Stimulated activated naive CD8-positive, alpha-beta T cell treated with anti-CD3 and anti-CD28 coated beads, Interleukin-15, amount 100 ng/mL, for 72 hours (primary cell): Measurements from ENCODE around the gene ARHGAP22.
A peak's percentile ranks its signal among the peaks of the same experiment; 100 is the strongest.

Experiments
- ATAC-seq: fragments of 150-1000 bp; cut with Tn5 transposase; 2 replicates; pipeline ENCODE4 v1.10.0; 2021; ENCODE audit warnings: mild to moderate bottlenecking, moderate library complexity
- DNase-seq, 2 donors: peaks; one replicate each; pipeline ENCODE4 v3.0.0; 2021 to 2022
- H3K27ac Mint-ChIP-seq, 2 donors: one replicate each; pipeline ENCODE4 v1.8.0; 2022; ENCODE audit warnings: mild to moderate bottlenecking in 2 of 2, mixed read lengths in 2 of 2, moderate library complexity in 2 of 2
- H3K27me3 Mint-ChIP-seq: one replicate; pipeline ENCODE4 v1.8.0; 2022; ENCODE audit warnings: mixed read lengths
- H3K4me1 Mint-ChIP-seq: one replicate; pipeline ENCODE4 v1.8.0; 2022; ENCODE audit warnings: mild to moderate bottlenecking, mixed read lengths
- H3K4me3 Mint-ChIP-seq, 2 donors: one replicate each; pipeline ENCODE4 v1.8.0; 2022; ENCODE audit warnings: mild to moderate bottlenecking in 2 of 2, mixed read lengths in 2 of 2, moderate library complexity in 1 of 2
- H3K9me3 Mint-ChIP-seq, 2 donors: one replicate each; pipeline ENCODE4 v1.8.0; 2022; ENCODE audit warnings: mixed read lengths in 2 of 2

Gene ARHGAP22

DNA sequence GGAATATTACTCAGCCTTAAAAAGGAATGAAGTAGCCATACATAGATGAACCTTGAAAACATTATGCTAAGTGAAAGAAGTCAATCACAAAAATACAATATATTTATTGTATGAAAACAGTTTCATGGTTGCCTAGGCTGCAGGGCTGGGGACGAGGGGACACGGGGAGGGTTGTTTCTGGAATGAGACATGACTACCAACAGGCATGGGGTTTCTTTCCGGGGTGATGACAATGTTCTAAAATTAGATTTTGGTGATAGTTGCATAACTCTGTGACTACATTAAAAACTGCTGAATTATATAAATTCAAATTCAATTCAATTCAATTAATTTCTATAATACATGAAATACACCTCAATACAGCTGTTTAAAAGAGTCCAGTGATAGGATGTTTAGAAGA lies 88.0 kb downstream of the ARHGAP22 start:
- no peak for ATAC-seq
- Mint-ChIP-seq H3K4me3 (no peak overlapping the region), H3K27me3 (peaks cover 41% of the 10 kb centered on the region), H3K9me3 (peaks cover 10 to 28% of the 10 kb centered on the region in 2 donors), H3K4me1 (peaks cover 24% of the 10 kb centered on the region), H3K27ac (no peak overlapping the region)
- DNase-seq: no peak

DNA sequence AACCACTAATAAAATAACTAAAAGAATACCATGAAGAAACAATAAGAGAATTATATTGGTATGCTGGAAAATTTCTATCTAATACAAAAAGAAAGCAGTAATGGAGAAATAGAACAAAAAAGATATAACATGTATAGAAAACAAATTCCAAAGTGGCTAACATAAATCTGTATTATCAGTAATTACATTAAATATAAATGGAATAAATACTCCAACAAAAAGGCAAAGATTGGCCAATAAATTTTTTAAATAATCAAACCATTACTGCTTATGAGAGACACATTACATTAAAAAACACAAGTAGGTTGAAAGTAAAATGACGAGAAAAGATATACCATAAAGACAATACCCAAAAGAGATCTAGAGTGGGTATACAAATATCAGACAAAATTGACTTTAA lies 90.0 kb downstream of the ARHGAP22 start:
- peaks cover 22% of the 10 kb centered on the region for H3K4me1 Mint-ChIP-seq
- peaks cover 21% of the 10 kb centered on the region for H3K27me3 Mint-ChIP-seq
- DNase-seq (no peak), ATAC-seq (no peak)
- H3K9me3 Mint-ChIP-seq: peaks cover 10 to 28% of the 10 kb centered on the region in 2 donors
- H3K4me3 Mint-ChIP-seq: no peak overlapping the region
- no peak overlapping the region for H3K27ac Mint-ChIP-seq

- DNase-seq (no peak), ATAC-seq (no peak)
- Mint-ChIP-seq H3K9me3 (peaks cover 10 to 28% of the 10 kb centered on the region in 2 donors), H3K4me1 (peaks cover 15% of the 10 kb centered on the region), H3K4me3 (no peak overlapping the region), H3K27ac (no peak overlapping the region), H3K27me3 (peaks cover 15% of the 10 kb centered on the region)
Measured at GRCh38 chr10:48514255-48514654, 90.6 kb downstream of the ARHGAP22 start.

DNA sequence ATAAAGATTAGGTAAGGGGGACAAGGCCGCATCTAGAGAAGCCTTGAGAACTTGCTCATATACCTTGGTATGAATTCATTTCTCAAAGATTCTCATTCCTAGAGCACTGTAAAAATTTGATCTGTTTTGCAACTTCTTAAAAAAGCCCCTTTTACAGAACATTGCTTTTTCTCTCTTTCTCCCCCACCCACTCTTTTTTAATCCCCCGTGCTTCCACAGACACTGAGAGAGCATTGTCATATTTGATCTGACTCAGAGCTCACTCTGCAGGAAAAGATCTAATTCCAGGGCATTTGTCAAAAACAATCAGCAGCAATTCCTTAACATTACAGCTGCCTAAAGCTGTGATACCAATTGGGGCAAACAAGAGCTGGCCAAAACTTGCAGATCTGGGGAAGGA lies 92.0 kb downstream of the ARHGAP22 start:
- DNase-seq (no peak), ATAC-seq (no peak)
- peaks cover 10 to 28% of the 10 kb centered on the region in 2 donors for H3K9me3 Mint-ChIP-seq
- peaks cover 3% of the 10 kb centered on the region for H3K4me1 Mint-ChIP-seq
- no peak overlapping the region for H3K4me3 Mint-ChIP-seq
- H3K27ac Mint-ChIP-seq: no peak overlapping the region
- H3K27me3 Mint-ChIP-seq: peaks cover 2% of the 10 kb centered on the region

DNA sequence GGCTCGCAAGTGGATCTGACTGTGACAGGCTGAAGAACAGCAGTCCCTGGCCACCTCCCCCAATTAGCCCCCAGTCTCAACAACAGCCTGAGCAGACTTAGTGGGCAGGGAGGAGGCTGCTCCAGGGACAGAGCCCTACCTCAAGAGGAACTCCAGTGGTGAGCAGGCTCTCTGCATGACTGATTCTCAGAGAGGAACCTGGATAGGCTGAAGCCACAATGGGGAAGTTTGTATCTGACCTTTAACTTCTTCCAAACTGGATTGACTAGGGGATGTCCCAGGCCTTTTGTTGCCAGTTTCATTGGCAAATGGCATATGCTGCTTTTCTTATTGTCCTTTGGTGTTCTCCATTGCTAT lies 93.0 kb downstream of the ARHGAP22 start:
- ATAC-seq: no peak
- no peaks in the 10 kb centered on the region for H3K4me1 Mint-ChIP-seq
- no peak overlapping the region for H3K4me3 Mint-ChIP-seq
- no peak for DNase-seq
- H3K27me3 Mint-ChIP-seq: no peaks in the 10 kb centered on the region
- H3K27ac Mint-ChIP-seq: no peak overlapping the region
- peaks cover 10 to 28% of the 10 kb centered on the region in 2 donors for H3K9me3 Mint-ChIP-seq

- no peak overlapping the region for H3K27ac Mint-ChIP-seq
- no peaks in the 10 kb centered on the region for H3K27me3 Mint-ChIP-seq
- no peak overlapping the region for H3K4me3 Mint-ChIP-seq
- ATAC-seq (no peak), DNase-seq (no peak)
- H3K9me3 Mint-ChIP-seq: peaks cover 10 to 28% of the 10 kb centered on the region in 2 donors
- no peaks in the 10 kb centered on the region for H3K4me1 Mint-ChIP-seq
Measured at GRCh38 chr10:48511066-48511874, 93.6 kb downstream of the ARHGAP22 start.

GRCh38 chr10:48509974-48510692 lies 94.7 kb downstream of the ARHGAP22 start:
- Mint-ChIP-seq H3K4me3 (no peak overlapping the region), H3K9me3 (peaks cover 7 to 23% of the 10 kb centered on the region in 2 donors), H3K27ac (no peak overlapping the region), H3K4me1 (no peaks in the 10 kb centered on the region), H3K27me3 (no peaks in the 10 kb centered on the region)
- ATAC-seq (no peak), DNase-seq (no peak)

DNA sequence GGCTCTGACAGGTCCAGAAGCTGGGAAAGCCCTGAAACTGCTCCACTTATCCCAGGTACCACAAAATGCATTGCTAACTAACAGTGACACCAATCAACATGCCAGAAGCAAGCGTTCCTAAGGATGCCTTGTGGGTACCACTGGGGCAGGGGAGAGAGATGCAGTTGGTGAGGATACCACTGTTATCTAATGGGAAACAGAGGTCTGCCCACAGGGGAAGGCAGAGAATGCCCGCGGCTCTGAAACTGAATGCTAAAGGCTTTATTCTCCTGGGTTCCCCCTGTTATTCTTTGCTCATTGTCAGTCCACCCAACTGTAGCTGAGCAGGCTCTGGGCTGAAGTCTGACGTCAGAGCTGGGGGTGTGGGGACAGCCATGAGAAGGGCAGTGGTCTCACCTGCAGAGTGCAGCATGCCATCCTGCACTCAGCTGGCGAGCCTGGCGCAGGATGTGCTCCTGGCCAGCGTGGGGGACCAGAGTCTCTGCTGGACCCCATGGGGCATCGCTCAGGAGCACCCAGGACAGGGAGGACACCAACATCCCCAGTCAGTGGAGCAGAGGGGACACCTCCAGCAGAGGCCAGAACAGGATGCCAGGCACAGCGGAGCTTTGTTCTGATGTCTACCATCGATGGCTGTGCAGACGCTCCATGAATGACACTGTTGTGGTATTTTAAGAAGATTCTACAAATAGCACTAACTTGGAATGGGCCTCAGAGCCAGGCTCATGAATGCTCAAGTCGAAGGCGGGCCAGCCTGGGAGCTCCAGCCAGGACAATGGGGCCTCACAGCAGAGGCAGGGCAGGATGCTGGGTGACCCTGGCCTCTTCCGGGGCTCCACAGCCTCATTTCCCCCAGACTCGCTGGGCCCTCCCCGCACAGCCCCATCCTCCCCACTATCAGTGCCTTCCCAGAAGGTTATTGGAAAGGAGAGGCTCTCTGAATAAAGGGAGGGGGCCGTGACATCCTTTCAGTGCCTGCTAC lies 95.8 kb downstream of the ARHGAP22 start:
- ATAC-seq: peak; percentile 8
- H3K9me3 Mint-ChIP-seq: peaks cover 4 to 16% of the 10 kb centered on the region in 2 donors
- no peak overlapping the region for H3K4me3 Mint-ChIP-seq
- no peak overlapping the region for H3K27ac Mint-ChIP-seq
- H3K4me1 Mint-ChIP-seq: no peaks in the 10 kb centered on the region
- peaks cover 5% of the 10 kb centered on the region for H3K27me3 Mint-ChIP-seq
- no peak for DNase-seq

DNA sequence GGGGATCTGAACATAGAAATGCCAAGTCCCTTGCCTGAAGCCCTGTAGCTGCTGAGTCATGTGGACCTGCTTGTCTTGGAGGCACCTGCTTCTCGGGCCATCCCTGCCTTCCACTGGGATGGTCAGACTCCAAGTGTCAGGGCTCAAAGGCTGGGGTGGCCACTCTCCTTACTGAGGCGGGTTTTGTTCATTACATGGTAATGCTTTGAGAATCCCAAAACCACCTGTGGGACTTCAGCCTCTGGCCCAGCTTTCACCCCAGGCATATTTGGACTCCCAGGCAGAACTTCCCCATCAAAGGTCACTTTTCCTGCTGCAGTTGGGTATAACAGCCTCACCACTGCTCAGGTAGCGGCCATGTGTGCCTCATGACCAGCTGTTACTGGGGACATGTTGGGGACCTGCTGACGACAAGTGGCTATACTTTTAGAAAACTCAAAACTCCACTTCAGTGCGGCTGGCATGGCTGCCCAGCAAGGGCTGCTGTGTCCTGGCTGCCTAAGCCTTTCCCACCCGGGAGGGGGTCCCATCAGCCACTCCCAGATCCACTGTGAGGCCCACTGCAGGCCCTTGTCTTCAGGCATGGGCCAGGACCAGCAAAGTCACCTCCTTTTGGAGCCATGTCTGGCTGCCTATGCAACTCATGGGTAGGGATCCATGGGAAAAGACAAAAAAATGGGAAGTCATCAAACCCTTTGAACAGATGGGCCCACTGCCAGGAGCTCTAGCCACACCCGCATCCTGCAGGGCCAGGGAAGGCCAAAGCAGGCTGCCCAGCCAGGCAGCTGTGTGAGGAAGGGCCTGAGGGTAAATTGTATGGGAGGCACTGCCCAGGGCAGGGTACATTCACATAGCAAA lies 96.7 kb downstream of the ARHGAP22 start:
- ATAC-seq: no peak
- Mint-ChIP-seq H3K27ac (no peak overlapping the region), H3K4me1 (no peaks in the 10 kb centered on the region), H3K9me3 (peaks cover 0 to 7% of the 10 kb centered on the region in 2 donors), H3K4me3 (no peak overlapping the region), H3K27me3 (peaks cover 6% of the 10 kb centered on the region)
- DNase-seq: no peak

DNA sequence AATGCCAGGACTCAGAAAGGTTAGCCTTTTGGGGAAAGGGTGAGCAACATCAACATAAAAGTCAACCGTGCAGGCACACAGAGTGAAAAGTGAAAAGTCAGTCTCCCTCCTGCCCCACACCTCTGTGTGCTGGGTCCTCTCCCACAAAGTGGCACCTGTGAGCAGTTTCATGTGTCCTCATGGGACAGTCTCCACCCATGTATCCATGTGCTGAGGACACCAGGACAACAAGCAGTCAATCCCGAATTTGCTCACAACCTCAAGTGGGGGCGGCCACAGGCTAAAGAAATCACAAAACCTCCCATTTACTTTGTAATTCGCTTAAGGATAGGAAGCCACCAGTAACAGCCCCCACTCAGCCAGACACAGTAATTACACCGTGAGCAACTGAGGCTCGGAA lies 97.4 kb downstream of the ARHGAP22 start:
- Mint-ChIP-seq H3K9me3 (no peaks in the 10 kb centered on the region), H3K27me3 (peaks cover 6% of the 10 kb centered on the region), H3K4me3 (no peak overlapping the region), H3K4me1 (no peaks in the 10 kb centered on the region), H3K27ac (no peak overlapping the region)
- DNase-seq: no peak
- no peak for ATAC-seq

- ATAC-seq: peak; percentile 50
Measured at GRCh38 chr10:48506147-48506917, 98.5 kb downstream of the ARHGAP22 start.

DNA sequence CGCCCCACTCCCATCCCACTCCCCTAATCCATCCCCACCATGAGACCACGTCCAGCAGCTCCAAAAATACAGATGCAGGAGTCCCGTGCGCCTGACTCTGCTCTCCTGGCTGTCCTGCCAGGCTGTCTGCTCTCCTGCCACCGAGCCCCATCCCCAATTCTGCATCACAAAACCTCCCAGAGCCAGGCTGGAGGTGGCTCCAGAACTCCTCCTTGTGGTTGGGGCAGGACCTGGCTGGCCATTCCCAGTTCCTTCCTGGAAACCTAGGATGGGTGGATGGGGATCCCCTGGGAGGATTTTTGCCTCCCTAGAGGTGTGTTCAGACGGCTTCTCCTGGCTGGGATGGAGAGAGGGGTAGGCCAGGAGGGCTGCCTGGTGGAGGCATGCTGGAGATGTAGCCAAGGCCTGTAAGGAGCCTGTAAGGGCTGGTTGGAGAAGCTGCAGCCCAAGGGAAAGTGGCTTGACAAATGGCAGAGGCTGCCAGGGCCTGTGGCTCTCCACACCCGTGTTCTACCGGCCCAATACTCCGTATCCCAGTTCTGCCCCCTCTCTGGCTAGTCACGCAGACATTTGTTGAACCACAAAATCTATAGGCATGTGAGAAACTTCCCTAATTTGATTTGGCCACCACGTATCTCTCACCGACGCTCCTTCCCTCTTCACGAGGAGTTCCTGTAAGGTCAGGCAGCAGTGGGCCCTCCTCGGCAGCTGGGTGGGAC lies 99.3 kb downstream of the ARHGAP22 start:
- no peak overlapping the region for H3K4me3 Mint-ChIP-seq
- no peak for ATAC-seq
- no peaks in the 10 kb centered on the region for H3K9me3 Mint-ChIP-seq
- peaks cover 6% of the 10 kb centered on the region for H3K27me3 Mint-ChIP-seq
- no peak overlapping the region for H3K27ac Mint-ChIP-seq
- no peak for DNase-seq
- no peaks in the 10 kb centered on the region for H3K4me1 Mint-ChIP-seq

More at GRCh38 chr10:48506147-48506917, 98.5 kb downstream of the ARHGAP22 start:
- no peak for DNase-seq
- Mint-ChIP-seq H3K4me3 (no peak overlapping the region), H3K27ac (no peak overlapping the region), H3K4me1 (no peaks in the 10 kb centered on the region), H3K27me3 (peaks cover 6% of the 10 kb centered on the region), H3K9me3 (no peaks in the 10 kb centered on the region)

- Mint-ChIP-seq H3K4me1 (no peaks in the 10 kb centered on the region), H3K9me3 (no peaks in the 10 kb centered on the region), H3K4me3 (no peak overlapping the region), H3K27me3 (peaks cover 6% of the 10 kb centered on the region), H3K27ac (peak overlapping the region in 1 of 2 donors; percentile 61)
- DNase-seq (no peak), ATAC-seq (no peak)
Measured at GRCh38 chr10:48504141-48504885, 100.6 kb downstream of the ARHGAP22 start.
